ENCODE results near the gene ACOT9.

The ACOT9 gene

DNA sequence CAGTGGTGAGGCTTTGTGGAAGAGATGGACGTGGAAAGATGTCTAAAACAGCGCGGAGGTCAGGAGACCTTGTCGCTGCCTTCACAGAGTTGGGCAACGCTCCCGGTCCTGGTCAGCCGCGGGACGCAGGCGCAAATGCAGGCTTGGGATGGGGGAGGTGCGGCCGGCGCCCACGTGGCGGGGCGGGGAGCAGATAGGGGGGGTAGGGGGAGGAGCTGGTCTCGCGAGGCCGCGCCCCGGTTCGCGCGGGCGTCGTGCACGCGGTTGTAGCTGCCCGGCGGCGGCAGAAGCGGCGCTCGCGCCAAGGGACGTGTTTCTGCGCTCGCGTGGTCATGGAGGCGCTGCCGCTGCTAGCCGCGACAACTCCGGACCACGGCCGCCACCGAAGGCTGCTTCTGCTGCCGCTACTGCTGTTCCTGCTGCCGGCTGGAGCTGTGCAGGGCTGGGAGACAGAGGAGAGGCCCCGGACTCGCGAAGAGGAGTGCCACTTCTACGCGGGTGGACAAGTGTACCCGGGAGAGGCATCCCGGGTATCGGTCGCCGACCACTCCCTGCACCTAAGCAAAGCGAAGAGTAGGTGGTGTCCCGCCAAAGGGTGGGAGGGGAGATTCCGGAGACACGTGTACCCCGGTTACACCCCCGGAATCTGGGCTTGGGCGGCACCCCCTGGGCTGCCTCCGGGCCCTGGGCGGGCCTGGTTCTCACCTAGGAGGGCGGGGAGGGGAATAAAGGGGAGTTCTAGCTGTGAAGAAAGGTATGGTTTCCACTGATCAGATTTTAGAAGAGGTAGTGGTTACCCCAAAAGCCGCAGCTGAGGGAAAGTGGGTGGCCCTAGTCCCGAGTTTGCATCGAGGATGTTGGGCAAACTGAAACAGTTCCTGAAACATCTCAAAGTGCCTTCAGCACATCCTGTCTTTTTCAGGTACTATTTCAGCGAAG lies 75.6 kb downstream of the ACOT9 start, which contains the start of gene PRDX4:
Gene PRDX4 (plus strand): TSS at position 255 of the 939 bp plus-strand sequence. CDS start 78 bp downstream, at position 333.
- TF ChIP-seq, protein P1, sequence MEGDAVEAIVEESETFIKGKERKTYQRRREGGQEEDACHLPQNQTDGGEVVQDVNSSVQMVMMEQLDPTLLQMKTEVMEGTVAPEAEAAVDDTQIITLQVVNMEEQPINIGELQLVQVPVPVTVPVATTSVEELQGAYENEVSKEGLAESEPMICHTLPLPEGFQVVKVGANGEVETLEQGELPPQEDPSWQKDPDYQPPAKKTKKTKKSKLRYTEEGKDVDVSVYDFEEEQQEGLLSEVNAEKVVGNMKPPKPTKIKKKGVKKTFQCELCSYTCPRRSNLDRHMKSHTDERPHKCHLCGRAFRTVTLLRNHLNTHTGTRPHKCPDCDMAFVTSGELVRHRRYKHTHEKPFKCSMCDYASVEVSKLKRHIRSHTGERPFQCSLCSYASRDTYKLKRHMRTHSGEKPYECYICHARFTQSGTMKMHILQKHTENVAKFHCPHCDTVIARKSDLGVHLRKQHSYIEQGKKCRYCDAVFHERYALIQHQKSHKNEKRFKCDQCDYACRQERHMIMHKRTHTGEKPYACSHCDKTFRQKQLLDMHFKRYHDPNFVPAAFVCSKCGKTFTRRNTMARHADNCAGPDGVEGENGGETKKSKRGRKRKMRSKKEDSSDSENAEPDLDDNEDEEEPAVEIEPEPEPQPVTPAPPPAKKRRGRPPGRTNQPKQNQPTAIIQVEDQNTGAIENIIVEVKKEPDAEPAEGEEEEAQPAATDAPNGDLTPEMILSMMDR (IDR thresholded peaks at IDR 0.05) = no peak

DNA sequence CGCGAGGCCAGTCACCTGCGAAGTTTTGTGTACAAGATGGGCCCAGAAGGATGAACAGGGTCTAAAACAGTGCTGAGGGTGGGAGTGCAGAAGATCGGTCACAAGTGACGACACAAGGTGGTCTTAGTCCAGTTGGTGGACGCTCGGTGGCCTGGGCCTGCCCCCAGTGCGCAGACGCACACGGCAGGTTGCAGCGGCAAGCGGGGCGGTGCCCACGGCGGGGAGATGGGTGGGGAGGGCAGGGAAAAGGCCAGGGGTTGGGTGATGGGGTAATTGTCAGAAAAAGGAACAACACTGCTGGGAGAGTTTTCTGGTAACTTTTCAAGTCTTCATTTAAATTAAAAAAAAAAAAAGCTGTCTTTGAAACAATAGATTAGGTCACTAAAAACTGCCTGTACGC lies 76.8 kb downstream of the ACOT9 start:
- TF ChIP-seq, protein P1 (IDR thresholded peaks at IDR 0.05) = no peak

DNA sequence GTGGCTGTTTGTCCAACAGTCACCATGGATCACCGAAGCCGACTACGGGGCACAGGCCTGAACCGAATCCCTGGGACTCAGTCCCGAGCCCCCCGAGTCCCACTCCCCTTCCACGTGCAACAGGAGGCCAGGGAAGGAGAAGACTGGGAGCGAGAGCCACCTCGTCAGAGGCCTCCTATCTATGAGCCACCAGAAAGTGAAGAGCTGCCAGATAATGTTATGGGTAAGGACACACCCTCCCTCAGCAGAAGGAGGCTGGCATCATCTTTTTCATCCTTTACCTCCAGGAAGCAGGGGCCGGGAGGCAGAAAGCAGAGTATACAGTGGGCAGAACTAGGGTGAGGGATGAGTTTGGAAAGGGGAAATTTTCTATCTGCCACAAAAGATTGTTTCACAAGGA lies 78.6 kb downstream of the ACOT9 start:
- TF ChIP-seq, protein P1 (IDR thresholded peaks at IDR 0.05) = no peak

DNA sequence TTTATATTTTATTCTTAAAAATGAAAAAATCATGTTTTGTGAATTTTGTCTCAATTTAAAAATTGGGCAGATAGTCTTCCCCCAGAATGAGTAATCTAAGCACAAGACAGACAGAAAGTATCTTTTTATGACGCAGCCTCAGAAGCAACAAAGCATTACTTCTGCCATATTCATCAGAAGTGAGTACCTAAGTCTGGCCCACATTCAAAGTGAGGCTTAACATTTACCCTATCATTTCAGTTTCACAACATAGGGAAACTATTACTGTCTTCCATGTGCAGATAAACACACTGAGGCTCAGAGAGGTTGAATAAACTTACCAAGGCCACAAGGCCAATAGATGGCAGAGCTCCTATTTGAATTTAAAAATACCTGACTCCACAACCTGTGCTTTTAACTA lies 80.2 kb downstream of the ACOT9 start:
- TF ChIP-seq, protein P1 (IDR thresholded peaks at IDR 0.05) = no peak

DNA sequence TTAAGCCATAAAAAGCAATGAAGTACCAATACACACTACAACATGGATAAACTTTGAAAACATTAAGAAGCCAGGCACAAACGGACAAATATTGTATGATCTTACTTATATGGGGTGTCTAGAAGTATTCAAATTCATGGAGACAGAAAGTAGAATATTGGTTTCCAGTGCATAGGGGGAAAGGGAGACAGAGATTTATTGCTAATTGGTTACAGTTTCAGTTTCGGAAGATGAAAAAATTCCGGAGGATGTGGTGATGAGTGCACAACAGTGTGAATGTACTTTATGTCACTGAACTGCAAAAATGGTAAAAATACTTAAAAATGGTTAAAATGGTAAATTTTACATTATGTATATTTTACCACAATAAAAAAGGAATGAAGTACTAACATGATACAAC lies 80.9 kb downstream of the ACOT9 start:
- TF ChIP-seq, protein P1 (IDR thresholded peaks at IDR 0.05) = no peak

DNA sequence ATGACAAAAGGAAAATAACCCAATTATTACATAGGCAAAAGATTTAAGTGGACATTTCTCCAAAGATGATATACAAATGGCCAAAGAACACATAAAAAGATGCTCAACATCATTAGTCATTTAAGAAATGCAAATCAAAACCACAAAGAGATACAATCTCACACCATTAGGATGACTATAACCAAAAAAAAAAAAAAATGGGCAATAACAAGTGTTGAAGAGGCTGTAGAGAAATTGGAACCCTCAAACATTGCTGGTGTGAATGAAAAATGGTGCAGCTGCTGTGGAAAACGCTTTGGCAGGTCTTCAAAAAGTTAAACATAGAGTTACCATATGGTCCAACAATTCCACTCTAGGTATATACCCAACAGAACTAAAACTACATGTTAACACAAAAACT lies 81.4 kb downstream of the ACOT9 start:
- TF ChIP-seq, protein P1 (IDR thresholded peaks at IDR 0.05) = no peak

DNA sequence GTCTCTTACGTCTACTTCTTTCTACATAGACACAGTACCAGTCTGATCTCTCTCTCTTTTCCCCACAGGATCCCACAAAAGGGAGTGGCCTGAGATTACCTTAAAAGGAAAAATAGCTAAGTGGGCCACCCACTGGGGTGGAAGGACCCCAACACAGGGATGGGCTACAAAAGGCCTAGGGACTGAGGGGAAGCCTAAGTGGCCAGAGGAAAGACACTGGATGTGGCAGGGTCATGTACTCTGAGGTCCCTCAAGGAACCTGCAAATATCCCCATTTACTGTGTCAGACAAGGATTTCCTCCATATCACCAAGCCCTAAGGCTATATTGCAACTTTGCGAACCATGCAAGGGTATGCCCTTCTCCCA lies 82.3 kb downstream of the ACOT9 start:
- TF ChIP-seq, protein P1 (IDR thresholded peaks at IDR 0.05) = no peak
